GM18870 (cell line): ENCODE results near the gene SELENOT.
"Not testable (repeated sequence)": the region's sequence is repeated elsewhere in the genome, so short reads cannot be mapped to it uniquely, and the experiment has no call there.

Experiments used
- ATAC-seq: cut with Tn5 transposase; IDR thresholded peaks from one replicate; pipeline ENCODE4 v1.9.1; 2021; ENCODE audit warnings: moderate library complexity; ENCODE audit not compliant: unreplicated experiment

The SELENOT gene

GRCh38 chr3:150607267-150608065 is 4.3 kb downstream of the SELENOT start:
- ATAC-seq: no peak

- no peak for ATAC-seq
These were observed 6.9 kb downstream of the SELENOT start for GRCh38 chr3:150609988-150610387.

GRCh38 chr3:150610785-150611184 is 7.7 kb downstream of the SELENOT start:
- ATAC-seq: no peak

GRCh38 chr3:150611666-150612065 is 8.5 kb downstream of the SELENOT start:
- ATAC-seq: no peak

- no peak for ATAC-seq
These were observed 9.4 kb downstream of the SELENOT start for GRCh38 chr3:150612494-150612893.

- no peak for ATAC-seq
These were observed 9.9 kb downstream of the SELENOT start for GRCh38 chr3:150613034-150613433.

- no peak for ATAC-seq
These were observed 10.8 kb downstream of the SELENOT start for GRCh38 chr3:150613709-150614480.

- ATAC-seq: no peak
These were observed 17.0 kb downstream of the SELENOT start for GRCh38 chr3:150620002-150620689.

- not testable (repeated sequence) for ATAC-seq
These were observed 19.8 kb downstream of the SELENOT start for GRCh38 chr3:150622955-150623354.

GRCh38 chr3:150623945-150624344 is 20.8 kb downstream of the SELENOT start:
- no peak for ATAC-seq

GRCh38 chr3:150626148-150626930 is 23.2 kb downstream of the SELENOT start:
- ATAC-seq: no peak

- no peak for ATAC-seq
These were observed 24.4 kb downstream of the SELENOT start for GRCh38 chr3:150627557-150627956.

- ATAC-seq: no peak
These were observed 28.5 kb downstream of the SELENOT start for GRCh38 chr3:150631515-150632221.

GRCh38 chr3:150635076-150635475 is 32.0 kb downstream of the SELENOT start:
- no peak for ATAC-seq

GRCh38 chr3:150635526-150635925 is 32.4 kb downstream of the SELENOT start:
- ATAC-seq: peak; percentile 51

GRCh38 chr3:150636258-150636657 is 33.1 kb downstream of the SELENOT start:
- ATAC-seq: no peak

GRCh38 chr3:150639262-150639661 is 36.1 kb downstream of the SELENOT start:
- no peak for ATAC-seq

- no peak for ATAC-seq
These were observed 37.1 kb downstream of the SELENOT start for GRCh38 chr3:150640256-150640655.

GRCh38 chr3:150653110-150653561 is 50.0 kb downstream of the SELENOT start:
- peak; percentile 73 for ATAC-seq

- no peak for ATAC-seq
These were observed 53.2 kb downstream of the SELENOT start for GRCh38 chr3:150656316-150656715.
